ENCODE data around the gene HAUS6.
"Not testable (repeated sequence)": the region's sequence is repeated elsewhere in the genome, so short reads cannot be mapped to it uniquely, and the experiment has no call there.

HAUS6 gene

DNA sequence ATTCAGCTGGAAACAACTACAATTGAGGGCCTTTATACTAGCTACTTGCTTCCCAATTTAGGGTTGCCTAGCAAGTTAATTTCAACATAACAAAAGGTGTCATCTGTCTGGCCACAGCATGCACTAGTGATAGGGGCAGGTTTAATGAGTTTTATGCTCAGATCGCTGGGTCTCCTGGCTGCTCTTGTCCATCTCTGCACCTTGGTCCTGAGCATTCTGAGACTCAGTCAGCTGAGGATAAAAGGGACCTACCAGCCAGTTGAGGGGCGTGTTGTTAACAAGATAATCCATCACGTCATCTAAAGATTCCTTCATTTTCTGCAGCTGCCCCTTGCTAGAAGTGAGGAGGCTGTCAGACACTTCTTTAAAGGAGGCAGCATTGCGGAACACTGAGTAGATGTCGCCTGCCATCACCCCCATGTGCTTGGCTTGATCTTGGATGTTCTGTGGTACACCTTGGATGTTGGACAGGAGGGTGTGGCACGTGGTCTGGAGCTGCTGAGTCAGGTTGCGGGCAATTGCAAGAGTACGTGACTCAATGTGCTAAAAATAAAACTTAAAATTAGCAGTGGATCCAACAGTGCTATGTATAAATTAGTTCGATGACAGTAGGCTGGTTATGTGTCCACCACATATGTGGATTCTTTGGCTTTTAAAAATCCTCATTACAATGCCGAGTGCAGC is 13.5 kb upstream of the HAUS6 start:
- no peak for DNase-seq (ENCODE audit: low read depth, low spot score)

DNA sequence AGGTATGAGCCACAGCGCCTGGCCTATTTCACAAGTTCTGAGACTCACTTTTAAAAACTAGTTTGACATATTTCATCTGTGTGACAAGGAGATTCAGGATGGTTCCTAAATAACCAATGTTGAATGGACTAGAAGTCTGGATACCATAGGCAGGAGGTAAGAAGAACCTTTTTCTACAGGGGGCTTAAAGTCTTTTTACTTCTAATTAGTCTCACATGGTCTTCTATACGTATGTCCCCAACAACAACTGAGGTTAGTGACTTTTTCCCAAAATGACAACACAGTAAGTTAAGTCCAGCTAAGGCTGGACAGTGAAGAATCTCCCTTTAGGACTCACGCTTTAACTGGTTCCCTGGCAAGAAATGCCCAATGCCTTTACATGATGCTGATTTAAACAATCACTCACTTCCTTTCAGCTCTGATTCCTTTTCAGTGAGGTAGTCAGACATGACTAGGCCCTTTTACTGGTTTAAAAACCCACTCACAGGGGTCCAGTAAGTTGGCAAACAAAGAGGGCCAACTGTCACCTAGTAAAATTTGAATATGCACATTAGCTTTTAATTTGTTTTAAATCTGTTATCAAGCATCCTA is 12.1 kb upstream of the HAUS6 start:
- no peak for DNase-seq (ENCODE audit: low read depth, low spot score)

DNA sequence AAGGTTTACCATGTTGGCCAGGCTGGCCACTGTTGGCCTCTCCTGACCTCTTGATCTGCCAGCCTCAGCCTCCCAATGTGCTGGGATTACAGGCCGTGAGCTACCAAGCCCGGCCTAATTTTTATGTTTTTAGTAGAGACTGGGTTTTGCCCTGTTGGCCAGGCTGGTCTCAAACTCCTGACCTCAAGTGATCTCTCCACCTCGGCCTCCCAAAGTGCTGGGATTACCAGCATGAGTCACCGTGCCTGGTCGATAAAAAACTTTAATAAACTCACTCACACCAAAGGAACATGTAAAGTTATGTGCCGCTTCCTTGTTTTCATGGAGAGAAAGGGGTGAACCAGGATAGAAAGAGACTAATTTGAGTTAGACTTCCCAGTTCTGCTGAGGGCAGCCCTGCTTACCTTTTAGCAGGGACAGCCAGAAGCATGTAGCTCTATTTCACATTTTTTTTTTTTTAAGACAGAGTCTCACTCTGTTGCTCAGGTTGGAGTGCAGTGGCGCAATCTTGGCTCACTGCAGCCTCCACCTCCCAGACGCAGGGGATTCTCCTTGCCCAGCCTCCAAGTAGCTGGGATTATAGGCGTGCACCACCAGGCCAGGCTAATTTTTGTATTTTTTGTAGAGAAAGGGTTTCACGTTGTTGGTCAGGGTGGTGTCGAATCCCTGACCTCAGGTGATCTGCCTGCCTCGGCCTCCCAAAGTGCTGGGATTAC is 11.4 kb upstream of the HAUS6 start:
- no peak for DNase-seq (ENCODE audit: low read depth, low spot score)

DNA sequence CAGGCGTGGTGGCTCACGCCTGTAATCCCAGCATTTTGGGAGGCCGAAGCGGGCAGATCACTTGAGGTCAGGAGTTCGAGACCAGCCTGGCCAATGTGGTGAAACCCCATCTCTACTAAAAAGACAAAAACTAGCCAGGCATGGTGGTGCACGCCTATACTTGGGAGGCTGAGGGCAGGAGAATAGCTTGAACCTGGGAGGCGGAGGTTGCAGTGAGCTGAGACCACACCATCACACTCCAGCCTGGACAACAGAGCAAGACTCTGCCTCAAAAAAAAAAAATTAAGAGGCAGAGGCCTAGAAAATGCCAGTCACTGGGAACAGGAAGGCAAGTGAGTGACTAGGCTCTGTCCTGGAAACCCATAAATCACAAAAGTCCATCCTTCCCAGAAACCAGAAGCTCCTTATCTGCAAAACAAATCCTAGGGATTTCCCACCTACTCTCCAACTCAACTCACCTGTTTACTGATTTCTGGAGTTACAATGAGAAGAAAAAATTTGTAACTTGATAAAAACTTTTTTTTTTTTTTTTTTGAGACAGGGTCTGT is 10.4 kb upstream of the HAUS6 start:
- not testable (repeated sequence) for DNase-seq (ENCODE audit: low read depth, low spot score)

DNA sequence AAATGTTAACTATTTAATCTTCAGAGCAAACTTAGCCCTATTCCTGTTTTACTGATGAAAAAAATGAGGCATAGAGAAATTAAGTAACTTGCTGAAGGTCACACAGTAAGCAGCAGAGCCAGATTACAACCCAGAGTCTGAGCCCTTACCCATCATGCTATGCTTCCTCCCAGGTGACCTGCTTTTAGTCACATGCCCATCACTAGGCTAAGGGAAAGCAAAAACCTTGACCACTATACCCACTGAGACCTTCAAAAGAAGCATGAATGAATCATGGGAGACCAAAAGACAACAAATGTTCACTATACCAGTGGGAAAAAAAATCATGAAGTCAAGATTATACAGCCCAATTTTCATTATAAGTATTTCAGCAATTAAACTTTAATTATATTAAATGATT is 5.3 kb upstream of the HAUS6 start:
- DNase-seq (ENCODE audit: low read depth, low spot score): no peak

DNA sequence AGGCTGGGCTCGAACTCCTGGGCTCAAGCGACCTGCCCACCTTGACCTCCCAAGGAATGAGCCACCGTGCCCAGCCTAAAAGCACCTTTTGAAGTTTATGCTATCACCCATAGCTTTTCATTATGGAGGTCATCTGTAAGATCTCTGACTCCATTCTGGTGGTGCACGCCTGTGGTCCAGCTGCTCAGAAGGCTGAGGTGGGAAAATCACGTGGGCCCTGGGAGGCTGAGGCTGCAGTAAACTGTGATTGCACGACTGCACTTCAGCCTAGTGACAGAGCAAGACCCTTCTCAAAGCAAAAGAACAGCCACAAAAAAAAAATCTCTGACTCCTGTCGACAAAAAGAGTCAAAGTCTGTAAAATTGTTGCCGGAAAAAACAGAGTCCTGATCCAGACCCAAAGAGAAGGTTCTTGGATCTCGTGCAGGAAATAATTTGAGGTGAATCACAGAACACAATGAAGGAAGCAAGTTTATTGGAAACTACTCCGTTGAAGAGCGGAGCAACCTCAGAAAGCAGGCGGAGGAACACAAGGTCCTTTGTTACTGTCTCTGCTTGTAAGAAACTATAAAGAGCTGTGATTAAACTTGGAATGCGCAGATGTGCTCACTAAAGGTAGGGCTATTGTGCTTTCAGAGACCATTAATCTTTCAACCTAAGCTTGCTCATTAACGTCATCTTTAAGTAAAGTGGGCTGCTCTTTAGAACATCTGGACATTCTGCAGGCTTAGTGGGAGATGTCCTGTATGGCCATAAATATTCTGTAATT is 2.0 kb upstream of the HAUS6 start:
- no peak for DNase-seq (ENCODE audit: low read depth, low spot score)

DNA sequence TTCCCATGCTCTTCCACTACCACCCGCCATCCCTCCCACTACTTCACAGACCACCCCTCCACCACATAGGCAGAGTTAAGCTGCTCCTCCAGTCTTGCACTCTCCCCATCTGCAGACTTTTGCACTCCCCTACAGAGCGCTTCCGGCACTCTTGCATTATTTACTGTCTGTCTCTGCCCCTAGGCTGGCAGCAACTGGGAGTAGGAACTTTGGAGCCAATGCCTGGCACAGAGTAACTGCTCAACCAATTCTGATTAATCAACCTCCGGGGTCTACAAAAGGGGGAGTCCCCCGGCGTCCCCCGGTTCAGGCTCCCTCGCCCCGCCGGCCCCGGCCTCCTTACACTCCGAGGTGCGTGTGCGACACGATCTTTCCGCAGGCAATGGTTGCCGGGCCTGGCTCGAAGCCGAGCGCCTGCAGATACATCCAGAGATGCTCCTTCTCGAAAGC is 498 bp downstream of the HAUS6 start:
- DNase-seq (ENCODE audit: low read depth, low spot score): no peak

DNA sequence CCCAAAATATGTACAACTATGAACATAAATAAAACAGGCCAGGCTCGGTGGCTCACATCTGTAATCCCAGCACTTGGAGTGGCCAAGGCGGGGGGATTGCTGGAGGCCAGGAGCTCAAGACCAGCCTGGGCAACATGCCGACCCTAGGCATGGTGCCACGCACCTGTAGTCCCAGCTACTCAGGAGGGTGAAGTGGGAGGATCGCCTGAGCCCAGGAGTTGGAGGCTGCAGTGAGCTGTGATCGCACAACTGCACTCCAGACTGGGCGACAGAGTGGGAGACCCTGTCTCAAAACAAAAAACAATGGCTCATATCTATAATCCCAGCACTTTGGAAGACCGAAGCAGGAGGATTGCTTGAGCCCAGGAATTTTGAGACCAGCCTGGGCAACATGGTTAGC is 1.5 kb downstream of the HAUS6 start:
- no peak for DNase-seq (ENCODE audit: low read depth, low spot score)

DNA sequence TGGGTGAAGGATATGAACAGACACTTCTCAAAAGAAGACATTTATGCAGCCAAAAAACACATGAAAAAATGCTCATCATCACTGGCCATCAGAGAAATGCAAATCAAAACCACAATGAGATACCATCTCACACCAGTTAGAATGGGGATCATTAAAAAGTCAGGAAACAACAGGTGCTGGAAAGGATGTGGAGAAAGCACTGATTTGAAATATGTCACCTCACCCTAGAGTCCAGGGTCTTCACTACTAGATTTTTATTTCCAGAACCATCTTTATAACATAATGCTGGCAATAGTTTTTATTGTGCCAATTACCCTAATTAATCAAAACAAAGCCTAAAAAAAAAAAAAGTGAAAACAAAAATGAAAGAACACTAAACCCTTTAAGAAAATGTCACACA is 5.3 kb downstream of the HAUS6 start:
- not testable (repeated sequence) for DNase-seq (ENCODE audit: low read depth, low spot score)

DNA sequence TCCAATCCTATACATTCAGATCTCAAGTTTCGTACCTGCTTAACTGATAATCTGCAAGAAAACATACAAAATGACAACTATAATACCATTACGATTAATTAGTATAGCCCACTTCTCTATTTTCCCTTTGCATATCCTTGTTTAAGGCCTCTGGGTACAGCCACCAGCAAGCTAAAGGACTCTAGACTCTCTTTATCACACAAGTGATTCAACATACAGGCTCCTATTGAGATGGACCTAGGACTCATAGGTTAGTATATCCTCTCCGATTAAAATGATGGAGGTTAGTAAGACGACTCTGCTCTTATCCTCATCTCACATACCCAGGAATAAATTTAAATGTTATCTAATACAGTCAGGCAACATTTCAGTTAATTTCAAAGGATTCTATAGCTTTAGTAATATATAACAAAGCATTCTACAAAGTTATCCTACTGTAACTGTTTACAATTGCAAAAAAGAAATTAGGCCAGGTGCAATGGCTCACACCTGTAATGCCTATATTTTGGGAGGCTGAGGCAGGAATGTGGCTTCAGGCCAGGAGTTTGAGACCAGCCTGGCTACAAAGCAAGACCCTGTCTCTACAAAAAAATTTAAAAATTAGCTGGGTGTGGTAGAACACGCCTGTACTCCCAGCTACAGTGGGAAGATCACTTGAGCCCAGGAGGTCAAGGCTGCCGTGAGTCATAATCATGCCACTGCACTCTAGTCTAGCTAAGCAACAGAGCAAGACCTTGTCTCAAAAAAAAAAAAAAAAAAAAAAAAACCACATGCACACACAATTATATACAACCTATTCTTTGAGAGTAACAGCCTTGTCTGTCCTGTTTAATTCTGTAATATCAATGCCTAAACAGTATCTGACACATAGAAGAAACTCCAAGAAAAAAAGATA is 15.4 kb downstream of the HAUS6 start:
- no peak for DNase-seq (ENCODE audit: low read depth, low spot score)

DNA sequence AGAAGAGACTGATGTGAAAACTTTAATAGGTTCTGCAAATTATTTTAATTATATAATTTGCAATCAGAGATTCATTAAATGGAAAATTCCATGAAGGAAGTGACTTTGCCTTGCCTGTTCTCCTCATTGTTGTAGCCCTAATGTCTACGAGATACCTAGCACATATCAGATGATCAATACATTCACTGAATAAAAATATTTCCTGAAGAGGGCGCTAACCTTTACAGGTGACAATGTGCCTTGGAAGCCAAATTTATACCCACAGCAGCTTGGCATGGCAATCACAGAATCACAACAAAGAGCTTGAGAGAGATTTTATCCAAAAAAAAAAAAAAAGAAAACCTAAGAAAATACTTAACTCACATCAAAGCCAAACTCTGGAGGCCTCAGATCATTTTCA is 17.4 kb downstream of the HAUS6 start:
- DNase-seq (ENCODE audit: low read depth, low spot score): no peak

DNA sequence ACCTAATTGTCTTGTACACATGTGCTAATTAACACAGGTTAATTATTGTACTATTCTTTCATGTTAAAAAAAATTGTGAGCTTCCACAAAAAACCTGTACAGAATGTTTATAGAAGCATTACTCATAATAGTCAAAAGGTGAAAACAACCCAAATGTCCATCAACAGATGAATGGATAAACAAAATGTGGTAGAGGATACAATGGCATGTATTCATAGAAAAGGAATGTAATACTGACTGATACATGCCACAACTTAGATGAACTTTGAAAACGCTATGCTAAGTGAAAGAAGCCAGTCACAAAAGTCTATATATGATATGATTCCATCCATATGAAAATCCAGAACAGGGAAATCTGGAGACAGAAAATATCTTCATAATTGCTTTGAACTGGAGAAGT is 27.9 kb downstream of the HAUS6 start:
- no peak for DNase-seq (ENCODE audit: low read depth, low spot score)

DNA sequence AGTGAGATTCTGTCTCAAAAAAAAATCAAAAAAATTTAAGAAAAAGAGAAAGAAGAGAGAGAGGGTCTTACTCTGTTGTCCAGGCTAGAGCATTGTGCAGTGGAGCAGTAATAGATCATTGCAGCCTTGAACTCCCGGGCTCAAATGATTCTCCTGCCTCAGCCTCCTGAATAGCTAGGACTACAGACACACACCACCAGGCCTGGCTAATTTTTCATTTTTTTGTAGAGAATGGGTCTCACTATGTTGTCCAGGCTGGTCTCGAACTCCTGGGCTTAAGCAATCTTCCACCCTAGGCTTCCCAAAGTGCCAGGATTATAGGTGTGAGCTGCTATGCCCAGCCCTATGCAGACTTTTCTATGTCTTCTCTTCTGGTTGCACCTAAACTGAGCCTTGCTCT is 28.5 kb downstream of the HAUS6 start:
- DNase-seq (ENCODE audit: low read depth, low spot score): no peak

DNA sequence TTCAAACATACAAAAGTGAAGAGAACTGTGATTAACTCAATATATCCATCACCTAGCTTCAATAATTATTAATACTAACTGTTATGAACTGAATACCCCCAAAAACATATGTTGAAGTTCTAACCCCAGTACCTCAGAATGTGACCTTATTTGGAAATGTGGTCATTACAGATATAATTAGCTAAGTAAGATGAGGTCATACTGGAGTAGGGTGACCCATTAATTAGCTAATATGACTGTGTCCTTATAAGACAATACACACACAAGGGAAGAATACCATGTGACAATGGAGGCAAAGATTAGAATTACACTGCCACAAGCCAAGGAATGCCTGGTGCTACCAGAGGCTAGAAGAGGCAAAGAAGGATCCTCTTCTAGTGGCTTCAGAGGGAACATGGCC is 45.7 kb downstream of the HAUS6 start:
- no peak for DNase-seq (ENCODE audit: low read depth, low spot score)

DNA sequence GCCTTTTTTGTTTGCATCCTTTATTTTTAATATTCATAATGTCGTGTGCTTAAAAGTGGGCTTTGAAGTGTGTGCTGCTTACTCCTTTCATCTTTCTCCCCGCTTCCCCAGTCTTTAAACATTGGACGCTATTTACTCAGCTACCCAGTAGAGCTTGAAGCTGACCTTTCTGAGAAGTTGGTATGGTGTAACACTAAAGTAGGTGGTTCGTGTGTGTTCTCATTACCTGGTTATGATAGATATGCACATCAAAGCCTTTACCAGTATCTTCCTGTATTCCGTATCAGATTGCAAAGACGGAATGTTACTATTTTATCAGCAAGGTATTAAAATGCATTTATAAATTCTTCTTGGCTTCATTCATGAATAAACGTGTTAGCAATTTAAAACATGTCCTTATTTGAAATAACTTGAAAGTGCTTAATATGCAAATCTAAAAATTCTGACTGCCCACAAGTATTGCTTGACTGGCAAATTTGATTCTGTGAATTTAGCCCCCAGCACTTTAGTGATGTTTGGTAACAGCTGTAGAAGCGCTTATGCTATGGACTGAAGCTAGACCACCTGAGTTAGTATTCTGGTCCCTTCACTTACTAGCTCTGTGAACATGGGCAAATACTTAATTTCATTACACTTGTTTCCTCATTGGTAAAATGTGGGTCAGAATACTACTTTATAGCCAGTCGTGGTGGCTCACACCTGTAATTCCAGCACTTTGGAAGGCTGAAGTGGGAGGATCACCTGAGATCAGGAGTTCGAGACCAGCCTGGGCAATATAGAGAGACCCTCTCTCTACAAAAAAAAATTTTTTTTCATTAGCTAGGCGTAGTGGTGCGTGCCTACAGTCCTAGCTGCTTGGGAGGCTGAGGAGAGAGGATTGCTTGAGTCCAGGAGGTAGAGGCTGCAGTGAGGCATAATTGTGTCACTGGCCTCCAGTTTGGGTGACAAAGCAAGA is 51.8 kb downstream of the HAUS6 start:
- DNase-seq (ENCODE audit: low read depth, low spot score): no peak

DNA sequence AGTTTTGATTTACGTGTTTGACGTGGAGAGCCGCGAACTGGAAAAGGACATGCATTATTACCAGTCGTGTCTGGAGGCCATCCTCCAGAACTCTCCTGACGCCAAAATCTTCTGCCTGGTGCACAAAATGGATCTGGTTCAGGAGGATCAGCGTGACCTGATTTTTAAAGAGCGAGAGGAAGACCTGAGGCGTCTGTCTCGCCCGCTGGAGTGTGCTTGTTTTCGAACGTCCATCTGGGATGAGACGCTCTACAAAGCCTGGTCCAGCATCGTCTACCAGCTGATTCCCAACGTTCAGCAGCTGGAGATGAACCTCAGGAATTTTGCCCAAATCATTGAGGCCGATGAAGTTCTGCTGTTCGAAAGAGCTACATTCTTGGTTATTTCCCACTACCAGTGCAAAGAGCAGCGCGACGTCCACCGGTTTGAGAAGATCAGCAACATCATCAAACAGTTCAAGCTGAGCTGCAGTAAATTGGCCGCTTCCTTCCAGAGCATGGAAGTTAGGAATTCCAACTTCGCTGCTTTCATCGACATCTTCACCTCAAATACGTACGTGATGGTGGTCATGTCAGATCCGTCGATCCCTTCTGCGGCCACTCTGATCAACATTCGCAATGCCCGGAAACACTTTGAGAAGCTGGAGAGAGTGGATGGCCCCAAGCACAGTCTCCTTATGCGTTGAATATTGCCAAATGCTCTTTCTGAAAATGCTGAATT is 52.6 kb downstream of the HAUS6 start:
- DNase-seq (ENCODE audit: low read depth, low spot score): peak; percentile 4

DNA sequence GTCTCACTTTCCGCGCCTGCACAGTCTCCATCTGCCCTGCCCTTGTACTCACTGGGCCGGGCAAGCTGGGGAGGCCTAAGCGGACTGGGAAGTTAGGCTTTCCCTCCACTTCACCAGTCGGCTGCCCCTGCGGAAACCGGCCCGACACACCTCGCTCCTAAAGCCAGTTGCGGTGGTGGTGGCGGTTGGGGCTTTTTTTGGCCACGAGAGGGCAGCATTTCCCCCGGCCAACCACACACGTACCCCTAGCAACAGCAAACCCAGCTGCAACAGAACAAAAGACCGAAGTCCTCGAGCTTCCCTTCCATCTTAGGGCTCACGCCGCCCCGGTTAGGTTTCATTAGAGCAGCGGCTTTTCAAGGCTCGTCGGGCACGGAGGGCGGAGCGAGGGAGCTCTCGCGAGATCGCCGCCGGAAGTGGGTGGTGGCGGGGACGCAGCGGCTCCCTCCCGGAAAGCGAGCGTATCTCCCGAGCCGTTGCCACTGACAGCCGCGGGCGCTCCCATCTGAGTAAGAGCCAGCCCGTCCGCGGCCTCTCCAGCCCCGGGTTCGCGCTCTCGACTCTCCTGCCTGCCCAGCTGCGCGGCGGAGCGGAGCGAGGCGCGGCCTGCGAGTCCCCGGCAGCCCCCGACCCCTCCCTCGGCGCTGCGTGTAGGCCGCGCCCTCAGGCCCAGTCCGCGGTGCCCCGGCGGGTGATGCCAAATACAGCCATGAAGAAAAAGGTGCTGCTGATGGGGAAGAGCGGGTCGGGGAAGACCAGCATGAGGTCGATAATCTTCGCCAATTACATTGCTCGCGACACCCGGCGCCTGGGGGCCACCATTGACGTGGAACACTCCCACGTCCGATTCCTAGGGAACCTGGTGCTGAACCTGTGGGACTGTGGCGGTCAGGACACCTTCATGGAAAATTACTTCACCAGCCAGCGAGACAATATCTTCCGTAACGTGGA is 53.5 kb downstream of the HAUS6 start, which contains the start of gene RRAGA:
RRAGA (plus strand) TSS at position 462 of the 951 bp plus-strand sequence; CDS start at position 695, 233 bp downstream.
- DNase-seq (ENCODE audit: low read depth, low spot score): peak; percentile 89

DNA sequence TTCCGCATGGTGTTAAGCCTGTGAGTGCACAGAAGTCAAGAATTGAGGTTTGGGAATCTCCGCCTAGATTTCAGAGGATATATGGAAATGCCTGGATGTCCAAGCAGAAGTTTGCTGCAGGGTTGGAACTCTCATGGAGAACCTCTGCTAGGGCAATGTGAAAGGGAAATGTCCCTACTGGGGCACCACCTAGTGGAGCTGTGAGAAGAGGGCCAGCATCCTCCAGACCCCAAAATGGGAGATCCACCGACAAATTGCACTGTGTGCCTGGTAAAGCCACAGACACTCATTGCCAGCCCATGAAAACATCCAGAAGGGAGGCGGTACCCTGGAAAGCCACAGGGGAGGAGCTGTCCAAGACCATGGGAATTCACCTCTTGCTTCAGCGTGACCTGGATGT is 66.1 kb downstream of the HAUS6 start:
- no peak for DNase-seq (ENCODE audit: low read depth, low spot score)

All from smooth muscle cell of the brain vasculature (primary cell).